B cell (primary cell): ENCODE results near the gene BPIFB2. TPM values are rescaled to one million over a fixed set of nuclear protein-coding genes. Genes with fewer than 3 reads are reported as not detected.

ENCODE experiments used
- ATAC-seq: fragments of 200-7000 bp; cut with Tn5 transposase; one replicate; pipeline ENCODE4 v1.10.0; 2021; ENCODE audit warnings: low read depth, mild to moderate bottlenecking, moderate number of reproducible peaks, moderate library complexity
- CTCF ChIA-PET: fragments of 350-600 bp; sonication (Branson Sonifier 250); formaldehyde crosslinking; loops from one replicate; lab custom pipeline; 2021; ENCODE audit warnings: antibody characterized with exemption, inconsistent platforms; lab: Charles Lee
- POLR2A ChIA-PET: fragments of 350-600 bp; sonication (Branson Sonifier 250); formaldehyde crosslinking; loops from one replicate; lab custom pipeline; 2021; ENCODE audit warnings: antibody characterized with exemption; lab: Charles Lee
- DNase-seq: peaks from one replicate; pipeline ENCODE4 v3.0.0; 2013
- H2AFZ ChIP-seq: 2 replicates; pipeline ENCODE4 v1.6.1; 2012; ENCODE audit warnings: mild to moderate bottlenecking, low read depth, low read length; ENCODE audit not compliant: insufficient read depth, poor library complexity, severe bottlenecking
- H3K27ac ChIP-seq, 2 donors: 1 replicate in 1 of 2; 2 replicates in 1 of 2; pipeline ENCODE4 v1.5.1; 2012 to 2013; ENCODE audit warnings: low read length in 2 of 2, mild to moderate bottlenecking in 2 of 2, moderate library complexity in 1 of 2
- H3K27me3 ChIP-seq, 4 experiments: fragments of 200-600 bp in 1 of 4; sonication (generic) in 1 of 4; replicated peaks in 1 of 4; 1 replicate in 2 of 4; 2 replicates in 2 of 4; pipeline versions ENCODE4 v1.6.1 to v1.7.0; 2013 to 2016; ENCODE audit warnings: low read length in 3 of 4, mild to moderate bottlenecking in 2 of 4, mixed read lengths in 1 of 4, moderate library complexity in 1 of 4; ENCODE audit not compliant: insufficient read depth in 4 of 4, control insufficient read depth in 3 of 4; ENCODE audit errors: control extremely low read depth in 1 of 4
- H3K36me3 ChIP-seq, 2 experiments: replicated peaks in 1 of 2; 1 replicate in 1 of 2; 2 replicates in 1 of 2; pipeline versions ENCODE4 v1.6.1 to v1.7.1; 2013; ENCODE audit warnings: low read length in 1 of 2; ENCODE audit not compliant: insufficient read depth in 2 of 2, control insufficient read depth in 1 of 2; ENCODE audit errors: control extremely low read depth in 1 of 2, extremely low read depth in 1 of 2
- H3K4me1 ChIP-seq, 2 donors: fragments of 200-600 bp in 1 of 2; sonication (generic) in 1 of 2; 1 replicate in 1 of 2; 2 replicates in 1 of 2; pipeline versions ENCODE4 v1.5.1 to v1.6.1; 2013 to 2017; ENCODE audit warnings: low read length in 2 of 2; ENCODE audit not compliant: control insufficient read depth in 2 of 2, insufficient read depth in 2 of 2
- H3K4me2 ChIP-seq: replicated peaks from 2 replicates; pipeline ENCODE3; 2012; ENCODE audit warnings: mild to moderate bottlenecking, low read depth, low read length; ENCODE audit not compliant: poor library complexity, severe bottlenecking
- H3K4me3 ChIP-seq, 5 experiments: fragments of 200-600 bp in 1 of 5; sonication (generic) in 1 of 5; 1 replicate in 3 of 5; 2 replicates in 2 of 5; pipeline versions ENCODE4 v1.5.1 to v1.7.0; 2011 to 2016; ENCODE audit warnings: low read length in 4 of 5, mild to moderate bottlenecking in 4 of 5, low read depth in 2 of 5, control low read depth in 1 of 5, moderate library complexity in 1 of 5; ENCODE audit not compliant: insufficient read depth in 1 of 5; ENCODE audit errors: control extremely low read depth in 1 of 5, extremely low read depth in 1 of 5
- H3K79me2 ChIP-seq: fragments of 200-600 bp; sonication (generic); one replicate; pipeline ENCODE4 v1.6.0; 2016; ENCODE audit warnings: low read length; ENCODE audit not compliant: control insufficient read depth, insufficient read depth
- H3K9ac ChIP-seq: fragments of 200-600 bp; sonication (generic); 2 replicates; pipeline ENCODE4 v1.6.1; 2017; ENCODE audit warnings: mild to moderate bottlenecking, low read length, moderate library complexity
- H3K9me3 ChIP-seq, 3 donors: one replicate each; pipeline versions ENCODE4 v1.6.1 to v1.7.1; 2013; ENCODE audit warnings: low read length in 2 of 3; ENCODE audit not compliant: control insufficient read depth in 2 of 3, insufficient read depth in 1 of 3; ENCODE audit errors: control extremely low read depth in 1 of 3
- H4K20me1 ChIP-seq: 2 replicates; pipeline ENCODE4 v1.6.0; 2012; ENCODE audit warnings: mild to moderate bottlenecking, low read length; ENCODE audit not compliant: insufficient read depth, control insufficient read depth, poor library complexity, severe bottlenecking
- H3K27ac Mint-ChIP-seq: one replicate; pipeline ENCODE4 v1.8.0; 2021; ENCODE audit warnings: mixed read lengths
- H3K27me3 Mint-ChIP-seq: one replicate; pipeline ENCODE4 v1.8.0; 2021; ENCODE audit warnings: mixed read lengths
- H3K4me1 Mint-ChIP-seq: one replicate; pipeline ENCODE4 v1.8.0; 2021; ENCODE audit warnings: mixed read lengths
- H3K4me3 Mint-ChIP-seq: one replicate; pipeline ENCODE4 v1.8.0; 2021; ENCODE audit warnings: mixed read lengths
- H3K9me3 Mint-ChIP-seq: one replicate; pipeline ENCODE4 v1.8.0; 2022; ENCODE audit warnings: mixed read lengths; ENCODE audit not compliant: insufficient read depth
- CTCF ChIP-seq: fragments of 200-600 bp; IDR thresholded peaks from one replicate; pipeline ENCODE4 v1.8.0; 2022; ENCODE audit warnings: antibody characterized with exemption, mild to moderate bottlenecking
- EZH2 ChIP-seq: IDR thresholded peaks from 2 replicates; pipeline ENCODE4 v1.6.1; 2012; ENCODE audit warnings: borderline replicate concordance, low read depth, mild to moderate bottlenecking, moderate library complexity, low read length; ENCODE audit not compliant: insufficient read depth, poor library complexity, severe bottlenecking
- WGBS: methylation state at CpG from one replicate; pipeline ENCODE4 v1.1.5; 2013; ENCODE audit warnings: missing lambda C conversion rate; ENCODE audit not compliant: insufficient coverage; 5-methylcytosine and 5-hydroxymethylcytosine counted together
- intact Hi-C: fragments of 100-400 bp; cut with micrococcal nuclease; formaldehyde crosslinking; loops from one replicate; pipeline ENCODE4 v1.10.0; 2022
- polyA plus RNA-seq: library from polyadenylated mRNA; depleted of rRNA; stranded (reverse); fragments of >200 nt; gene quantifications from 2 replicates; pipeline ENCODE4 v1.2.3, GENCODE V29; 2012
- total RNA-seq, 2 donors: library from RNA; stranded (reverse); fragments of 120-200 nt in 1 of 2; gene quantifications; 1 replicate in 1 of 2; 2 replicates in 1 of 2; pipeline versions ENCODE4 v1.2.3 to v1.2.4, GENCODE V29; 2013 to 2022

Gene BPIFB2
- total and polyA plus RNA-seq, 2 donors (not counting 1 experiment from before 2014, with no cell fraction given): not detected

GRCh38 chr20:32991383-32991782 is 16.1 kb upstream of the BPIFB2 start:
- ATAC-seq (peak; percentile 77), DNase-seq (peak; percentile 52)
- H3K27me3 Mint-ChIP-seq: no peaks in the 10 kb centered on the region
- Histone ChIP-seq H4K20me1 (no peaks in the 10 kb centered on the region), H3K9ac (no peak overlapping the region), H3K36me3 (no peaks in the 10 kb centered on the region), H3K4me1 (peaks cover 19 to 23% of the 10 kb centered on the region in 2 donors), H3K79me2 (no peaks in the 10 kb centered on the region), H3K9me3 (peaks cover 3 to 12% (median 12%) of the 10 kb centered on the region in 3 donors), H2AFZ (no peak overlapping the region), H3K4me2 (peak overlapping the region; percentile 21), H3K27ac (peak overlapping the region in 1 of 2 donors; percentile 12), H3K27me3 (no peaks in the 10 kb centered on the region), H3K4me3 (no peak overlapping the region)
- H3K4me3 Mint-ChIP-seq: no peak overlapping the region
- peaks cover 7% of the 10 kb centered on the region for H3K9me3 Mint-ChIP-seq
- no peak overlapping the region for H3K27ac Mint-ChIP-seq
- ChIA-PET POLR2A (no interaction called here), CTCF (interaction anchor here (0.5 to 0.9 kb wide), 3 partner anchors 8 to 525 kb away, joined by 3 to 4 read pairs (median 3); no protein-coding TSS in a partner anchor)
- TF ChIP-seq EZH2 (no peak), CTCF (no peak)
- intact Hi-C loops: no loop called here
- WGBS: no CpG with 5 or more reads among the region's 3 CpGs
- peaks cover 23% of the 10 kb centered on the region for H3K4me1 Mint-ChIP-seq

- intact Hi-C loops: no loop called here
- Histone ChIP-seq H3K9me3 (peaks cover 3 to 12% (median 12%) of the 10 kb centered on the region in 3 donors), H3K36me3 (no peaks in the 10 kb centered on the region), H4K20me1 (no peaks in the 10 kb centered on the region), H3K79me2 (no peaks in the 10 kb centered on the region), H3K27me3 (no peaks in the 10 kb centered on the region), H3K9ac (no peak overlapping the region), H2AFZ (no peak overlapping the region), H3K4me1 (peaks cover 19 to 23% of the 10 kb centered on the region in 2 donors), H3K4me3 (no peak overlapping the region), H3K27ac (peak overlapping the region in 1 of 2 donors; percentile 12), H3K4me2 (peak overlapping the region; percentile 21)
- peaks cover 7% of the 10 kb centered on the region for H3K9me3 Mint-ChIP-seq
- no peak overlapping the region for H3K4me3 Mint-ChIP-seq
- peaks cover 23% of the 10 kb centered on the region for H3K4me1 Mint-ChIP-seq
- no peaks in the 10 kb centered on the region for H3K27me3 Mint-ChIP-seq
- ChIA-PET POLR2A (no interaction called here), CTCF (interaction anchor here (0.6 to 0.9 kb wide), 2 partner anchors 9 to 526 kb away, joined by 3 to 4 read pairs; no protein-coding TSS in a partner anchor)
- ATAC-seq (peak; percentile 26), DNase-seq (peak; percentile 43)
- TF ChIP-seq EZH2 (no peak), CTCF (no peak)
- H3K27ac Mint-ChIP-seq: no peak overlapping the region
- 34% methylated on average over 6 of the region's 8 CpGs for WGBS
Observed at GRCh38 chr20:32991792-32992641, 15.5 kb upstream of the BPIFB2 start.
